Endothelial cell (in vitro differentiated cells): ENCODE measurements around the gene ADGRV1. TPM values are rescaled to one million over a fixed set of nuclear protein-coding genes. Genes with fewer than 3 reads are reported as not detected.

Source experiments
- DNase-seq: peaks from one replicate; pipeline ENCODE4 v3.0.0; 2021; ENCODE audit warnings: low spot score
- H3K27ac Mint-ChIP-seq: one replicate; pipeline ENCODE4 v1.8.0; 2021; ENCODE audit warnings: mixed read lengths, inconsistent platforms; ENCODE audit not compliant: unreplicated experiment
- H3K27me3 Mint-ChIP-seq: one replicate; pipeline ENCODE4 v1.8.0; 2021; ENCODE audit warnings: mild to moderate bottlenecking, moderate library complexity, mixed read lengths, inconsistent platforms; ENCODE audit not compliant: unreplicated experiment
- H3K36me3 Mint-ChIP-seq: one replicate; pipeline ENCODE4 v1.8.0; 2021; ENCODE audit warnings: mild to moderate bottlenecking, low read depth, mixed read lengths, inconsistent platforms; ENCODE audit not compliant: unreplicated experiment
- H3K4me1 Mint-ChIP-seq: one replicate; pipeline ENCODE4 v1.8.0; 2021; ENCODE audit warnings: mild to moderate bottlenecking, mixed read lengths, inconsistent platforms; ENCODE audit not compliant: unreplicated experiment
- H3K4me3 Mint-ChIP-seq: one replicate; pipeline ENCODE4 v1.8.0; 2021; ENCODE audit warnings: mild to moderate bottlenecking, mixed read lengths, inconsistent platforms; ENCODE audit not compliant: unreplicated experiment
- H3K9me3 Mint-ChIP-seq: one replicate; pipeline ENCODE4 v1.8.0; 2021; ENCODE audit warnings: mixed read lengths, inconsistent platforms; ENCODE audit not compliant: unreplicated experiment
- total RNA-seq: library from RNA; stranded (reverse); fragmentation: NEBNext Ultra II Directional; extraction: Animal tissue kit (Norgen Biotek cat#: 25700); gene quantifications from one replicate; pipeline ENCODE4 v1.2.1, GENCODE V29; 2021; ENCODE audit not compliant: unreplicated experiment
- TF ChIP-seq, protein P1 (sequence below): fragments of 200-600 bp; sonication (generic); IDR thresholded peaks from one replicate; pipeline ENCODE4 v1.5.0; 2021; ENCODE audit warnings: antibody characterized with exemption; ENCODE audit not compliant: unreplicated experiment

The ADGRV1 gene
- total RNA-seq, 1 donor from 2014 or later = 23.1 TPM

- DNase-seq = no peak
- TF ChIP-seq, protein P1, sequence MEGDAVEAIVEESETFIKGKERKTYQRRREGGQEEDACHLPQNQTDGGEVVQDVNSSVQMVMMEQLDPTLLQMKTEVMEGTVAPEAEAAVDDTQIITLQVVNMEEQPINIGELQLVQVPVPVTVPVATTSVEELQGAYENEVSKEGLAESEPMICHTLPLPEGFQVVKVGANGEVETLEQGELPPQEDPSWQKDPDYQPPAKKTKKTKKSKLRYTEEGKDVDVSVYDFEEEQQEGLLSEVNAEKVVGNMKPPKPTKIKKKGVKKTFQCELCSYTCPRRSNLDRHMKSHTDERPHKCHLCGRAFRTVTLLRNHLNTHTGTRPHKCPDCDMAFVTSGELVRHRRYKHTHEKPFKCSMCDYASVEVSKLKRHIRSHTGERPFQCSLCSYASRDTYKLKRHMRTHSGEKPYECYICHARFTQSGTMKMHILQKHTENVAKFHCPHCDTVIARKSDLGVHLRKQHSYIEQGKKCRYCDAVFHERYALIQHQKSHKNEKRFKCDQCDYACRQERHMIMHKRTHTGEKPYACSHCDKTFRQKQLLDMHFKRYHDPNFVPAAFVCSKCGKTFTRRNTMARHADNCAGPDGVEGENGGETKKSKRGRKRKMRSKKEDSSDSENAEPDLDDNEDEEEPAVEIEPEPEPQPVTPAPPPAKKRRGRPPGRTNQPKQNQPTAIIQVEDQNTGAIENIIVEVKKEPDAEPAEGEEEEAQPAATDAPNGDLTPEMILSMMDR = no peak
- H3K27me3 Mint-ChIP-seq = peaks cover 6% of the 10 kb centered on the region
- peaks cover 21% of the 10 kb centered on the region for H3K4me1 Mint-ChIP-seq
- H3K36me3 Mint-ChIP-seq = no peaks in the 10 kb centered on the region
- no peak overlapping the region for H3K27ac Mint-ChIP-seq
- H3K4me3 Mint-ChIP-seq = no peak overlapping the region
- H3K9me3 Mint-ChIP-seq = no peaks in the 10 kb centered on the region
Measured at GRCh38 chr5:91179018-91179417, 620.4 kb downstream of the ADGRV1 start.

GRCh38 chr5:91180506-91180905 lies 621.9 kb downstream of the ADGRV1 start:
- TF ChIP-seq, protein P1 = no peak
- Mint-ChIP-seq H3K9me3 (no peaks in the 10 kb centered on the region), H3K4me1 (peaks cover 21% of the 10 kb centered on the region), H3K27ac (no peak overlapping the region), H3K36me3 (no peaks in the 10 kb centered on the region), H3K27me3 (peaks cover 6% of the 10 kb centered on the region), H3K4me3 (no peak overlapping the region)
- no peak for DNase-seq

- peaks cover 2% of the 10 kb centered on the region for H3K27me3 Mint-ChIP-seq
- peak overlapping the region; percentile 4 for H3K27ac Mint-ChIP-seq
- peaks cover 15% of the 10 kb centered on the region for H3K4me1 Mint-ChIP-seq
- H3K4me3 Mint-ChIP-seq = no peak overlapping the region
- TF ChIP-seq, protein P1 = no peak
- DNase-seq = no peak
- no peaks in the 10 kb centered on the region for H3K9me3 Mint-ChIP-seq
- H3K36me3 Mint-ChIP-seq = no peaks in the 10 kb centered on the region
Measured at GRCh38 chr5:91182763-91183162, 624.2 kb downstream of the ADGRV1 start.

DNA sequence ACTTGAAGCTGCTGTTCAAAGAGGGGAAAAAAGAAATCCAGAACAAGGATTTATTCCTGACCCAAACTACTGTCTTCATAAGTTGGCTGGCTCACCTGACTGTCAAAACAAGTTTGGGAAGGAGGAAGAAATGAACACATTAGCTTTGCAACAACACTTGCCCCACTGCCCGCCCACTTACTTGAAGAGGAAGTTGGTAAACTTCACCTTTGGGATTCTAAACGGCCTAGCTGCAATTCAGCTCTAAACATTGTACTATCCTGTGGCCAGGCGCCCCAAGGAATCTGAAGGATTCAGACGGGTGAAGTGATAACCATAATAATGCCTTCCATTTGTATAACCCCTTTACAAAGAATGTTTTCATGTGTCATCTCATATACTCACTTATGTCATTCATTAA lies 625.1 kb downstream of the ADGRV1 start:
- no peaks in the 10 kb centered on the region for H3K36me3 Mint-ChIP-seq
- H3K27me3 Mint-ChIP-seq = no peaks in the 10 kb centered on the region
- H3K4me3 Mint-ChIP-seq = no peak overlapping the region
- TF ChIP-seq, protein P1 = no peak
- H3K4me1 Mint-ChIP-seq = peaks cover 15% of the 10 kb centered on the region
- no peaks in the 10 kb centered on the region for H3K9me3 Mint-ChIP-seq
- DNase-seq = no peak
- no peak overlapping the region for H3K27ac Mint-ChIP-seq

GRCh38 chr5:91186101-91186500 lies 627.5 kb downstream of the ADGRV1 start:
- no peak overlapping the region for H3K27ac Mint-ChIP-seq

More at GRCh38 chr5:91186101-91186500, 627.5 kb downstream of the ADGRV1 start:
- H3K4me3 Mint-ChIP-seq = no peak overlapping the region
- no peaks in the 10 kb centered on the region for H3K9me3 Mint-ChIP-seq
- H3K27me3 Mint-ChIP-seq = no peaks in the 10 kb centered on the region
- TF ChIP-seq, protein P1 = no peak
- DNase-seq = no peak
- no peaks in the 10 kb centered on the region for H3K36me3 Mint-ChIP-seq
- H3K4me1 Mint-ChIP-seq = peaks cover 18% of the 10 kb centered on the region
